COLO829 (cell line): ENCODE measurements around the gene NDUFS1.
"Not testable (repeated sequence)": the region's sequence is repeated elsewhere in the genome, so short reads cannot be mapped to it uniquely, and the experiment has no call there.

Source experiments
- DNase-seq: peaks from one replicate; pipeline ENCODE4 v3.0.0; 2012; ENCODE audit warnings: low spot score

Gene NDUFS1

GRCh38 chr2:206098471-206098870 is 60.8 kb downstream of the NDUFS1 start:
- DNase-seq, result no peak

DNA sequence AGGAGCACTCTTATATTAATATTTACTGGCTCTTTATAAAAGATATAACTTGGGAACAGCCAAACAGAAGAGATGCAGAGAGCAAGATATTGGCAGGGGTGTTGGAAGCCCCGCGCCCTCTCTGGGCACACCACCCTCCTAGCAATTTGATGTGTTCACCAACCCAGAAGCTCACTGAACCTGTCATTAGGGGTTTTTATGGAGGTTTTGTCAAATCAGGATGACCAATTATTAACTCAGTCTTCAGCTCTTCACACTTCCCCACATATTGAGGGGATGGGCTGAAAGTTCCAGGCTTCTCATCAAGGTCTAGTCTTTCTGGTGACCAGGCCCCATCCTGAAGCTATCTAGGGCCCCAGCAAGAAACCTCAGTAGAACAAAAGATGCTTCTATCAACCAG is 62.4 kb downstream of the NDUFS1 start:
- DNase-seq, result no peak

DNA sequence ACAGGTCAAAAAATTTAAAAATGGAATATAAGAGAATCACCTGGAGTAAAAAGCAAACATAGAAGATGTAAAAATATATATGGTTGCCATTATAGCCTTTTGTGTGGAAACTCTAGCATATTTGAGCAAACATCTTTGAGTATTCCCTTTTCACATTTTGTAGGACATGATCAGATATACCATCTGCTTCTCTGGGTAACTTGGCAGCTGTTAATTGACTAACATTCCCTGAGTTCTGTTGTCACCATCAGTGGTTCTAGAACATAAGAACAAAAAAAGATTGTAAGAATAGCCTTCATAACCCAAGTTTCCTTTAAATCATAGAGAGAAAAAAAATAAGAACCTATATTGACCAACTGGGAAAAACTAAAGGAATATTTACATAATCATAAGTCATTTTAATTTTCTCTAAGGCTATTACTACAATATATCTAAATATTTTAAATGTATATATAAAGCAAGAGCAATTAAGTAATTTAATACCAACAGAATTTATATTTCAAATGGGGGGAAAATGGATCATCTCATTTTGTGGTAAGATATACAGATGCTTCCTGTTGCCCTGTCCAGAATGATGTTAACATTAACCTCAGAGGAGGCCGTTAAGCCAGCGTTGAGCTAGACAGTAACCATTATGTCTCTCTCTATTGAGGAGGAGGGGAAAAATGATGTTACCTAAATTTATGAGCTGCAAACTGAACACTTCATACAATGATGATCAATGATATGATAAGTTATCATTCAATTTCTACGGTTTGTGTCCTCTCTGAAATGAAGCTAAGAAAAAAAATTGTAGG is 63.5 kb downstream of the NDUFS1 start:
- no peak for DNase-seq

- no peak for DNase-seq
Observed at GRCh38 chr2:206092297-206092696, 66.9 kb downstream of the NDUFS1 start.

DNA sequence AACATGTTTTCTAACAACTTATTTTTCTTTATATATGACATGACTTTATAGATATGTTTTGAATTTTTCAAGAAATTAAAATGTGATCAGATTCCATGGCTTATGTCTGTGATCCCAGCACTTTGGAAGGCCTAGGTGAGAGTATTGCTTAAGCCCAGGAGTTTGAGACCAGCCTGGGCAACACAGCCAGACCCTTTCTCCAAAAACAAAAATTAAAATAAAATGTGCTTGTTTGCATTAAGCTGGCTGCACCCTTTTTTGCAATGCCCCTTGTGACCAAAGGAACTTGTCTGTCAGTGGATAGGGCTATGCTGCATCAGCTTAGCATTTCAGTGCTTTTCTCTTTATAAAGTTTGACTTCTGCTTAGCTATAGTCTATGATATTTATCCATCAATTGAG is 71.0 kb downstream of the NDUFS1 start:
- no peak for DNase-seq

GRCh38 chr2:206086716-206087350 is 72.4 kb downstream of the NDUFS1 start:
- no peak for DNase-seq

DNA sequence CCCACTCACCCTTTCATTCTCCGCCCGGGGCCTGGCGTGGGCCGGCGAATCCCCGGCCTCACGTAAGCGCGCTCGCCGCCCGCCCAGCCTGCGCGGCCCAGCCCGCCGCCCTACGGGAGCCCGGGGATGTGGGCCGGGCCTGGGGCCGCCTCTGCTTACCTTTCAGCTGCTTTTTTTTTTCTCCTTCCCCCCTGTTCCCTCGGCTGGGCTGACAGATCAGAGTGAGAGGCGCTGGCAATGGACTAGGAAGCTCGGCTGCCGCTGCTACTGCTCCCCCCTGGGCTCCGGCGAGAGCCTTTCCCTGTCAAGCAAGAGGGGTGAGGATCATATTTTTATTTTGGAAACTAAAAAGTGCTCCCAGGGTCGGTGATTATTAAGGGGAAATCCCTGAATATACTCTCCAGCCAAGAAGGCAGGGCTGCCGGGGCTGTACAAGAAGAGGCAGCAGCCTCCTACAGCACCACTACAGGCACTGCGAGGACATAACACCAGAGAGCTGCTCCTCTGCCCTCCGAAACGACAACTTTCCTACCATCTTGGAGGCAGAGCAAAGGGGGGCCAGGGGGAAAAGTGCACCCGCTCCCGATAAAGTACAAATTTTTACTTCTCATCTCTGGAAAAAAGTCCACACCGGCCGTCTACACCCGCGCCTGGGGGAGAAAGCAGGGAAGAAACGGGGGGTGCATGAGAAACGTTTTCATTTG is 73.3 kb downstream of the NDUFS1 start, which contains the start of gene INO80D:
INO80D (minus strand) TSS at position 433 of the 704 bp plus-strand sequence. CDS start 23,158 bp downstream, outside the sequence.
- peak; percentile 64 for DNase-seq

- DNase-seq, result no peak
Observed at GRCh38 chr2:206084870-206085741, 74.1 kb downstream of the NDUFS1 start.

DNA sequence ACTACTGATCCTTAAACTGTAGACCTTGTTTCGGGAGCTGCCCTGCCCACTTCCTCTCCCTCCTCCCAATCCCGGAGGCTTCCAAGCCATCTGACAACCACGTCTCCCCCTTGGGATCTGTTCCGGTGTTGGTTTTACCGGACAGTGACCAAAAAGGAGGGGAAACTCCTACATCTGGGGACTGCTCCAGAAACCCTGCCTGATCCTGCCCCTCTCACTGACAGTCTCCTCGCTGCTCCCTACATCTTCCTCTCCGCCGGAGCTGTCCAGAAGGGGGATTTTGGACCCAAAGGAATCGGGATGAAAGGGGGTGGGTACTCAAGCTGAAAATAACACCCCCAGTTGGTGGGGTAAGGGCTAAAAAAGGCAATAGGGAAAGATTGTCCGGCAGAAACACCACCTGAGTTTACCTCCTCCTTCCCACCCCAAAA is 74.8 kb downstream of the NDUFS1 start:
- peak; percentile 64 for DNase-seq

GRCh38 chr2:206083602-206084438 is 75.4 kb downstream of the NDUFS1 start:
- DNase-seq, result no peak

DNA sequence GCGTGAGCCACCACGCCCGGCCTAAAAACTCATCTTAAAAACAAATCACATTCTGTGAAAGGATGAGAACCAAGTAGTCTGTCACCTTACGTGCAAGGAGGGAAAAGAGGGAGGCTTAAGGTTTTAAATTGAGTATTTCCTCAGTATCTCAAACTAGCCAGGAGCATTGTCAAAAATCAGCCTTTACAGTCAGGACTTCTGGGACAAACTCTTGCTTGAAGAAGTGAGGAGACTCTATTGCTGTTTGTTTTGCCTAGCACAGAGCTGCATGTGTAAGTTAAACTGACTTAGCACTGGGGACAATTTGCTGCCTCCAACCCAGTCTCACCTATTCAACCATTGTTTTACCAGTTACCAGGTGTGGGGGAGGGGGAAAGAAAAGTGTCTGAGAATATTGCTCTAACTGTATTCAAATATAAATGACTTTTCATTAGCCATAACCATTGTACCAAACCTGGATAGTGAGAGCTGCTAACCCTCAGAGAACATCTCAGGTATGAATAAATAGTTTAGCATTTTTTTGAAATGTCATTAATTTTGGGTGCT is 76.9 kb downstream of the NDUFS1 start:
- no peak for DNase-seq

- no peak for DNase-seq
Observed at GRCh38 chr2:206080927-206081326, 78.3 kb downstream of the NDUFS1 start.

DNA sequence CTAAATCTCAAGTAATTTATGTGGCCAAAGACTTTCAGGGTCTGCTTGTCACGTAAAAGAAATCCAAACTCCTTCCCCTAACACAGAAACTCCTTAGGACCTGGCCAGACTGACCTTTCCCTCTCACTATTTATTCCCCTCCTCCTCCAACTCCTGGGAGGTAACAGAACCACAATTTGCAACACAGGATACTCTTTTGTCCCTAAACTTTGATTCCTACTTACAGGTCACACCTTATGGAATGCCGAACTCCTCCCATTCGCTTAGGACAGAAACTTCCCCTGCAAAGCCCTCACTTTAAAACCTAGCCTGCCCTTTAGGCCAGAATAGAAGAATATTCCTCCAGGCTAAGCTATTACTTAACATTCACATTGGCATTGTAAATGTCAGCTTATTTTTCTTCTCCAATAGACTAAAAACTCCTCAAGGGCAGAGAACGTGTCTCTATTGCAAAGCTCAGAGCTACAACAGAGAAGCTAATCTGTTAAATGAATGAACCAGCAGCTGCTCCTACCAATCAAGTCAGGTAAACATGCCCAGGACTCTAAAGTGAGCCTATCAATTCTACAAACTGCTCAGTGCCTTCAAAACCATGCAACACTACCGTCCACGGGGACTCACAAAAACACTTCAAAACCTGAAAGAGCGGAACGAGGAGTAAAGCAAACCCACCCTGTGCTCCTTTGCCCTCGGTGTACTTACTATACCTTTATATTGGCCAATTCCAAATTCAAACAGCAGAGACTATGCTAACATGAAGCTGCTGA is 79.4 kb downstream of the NDUFS1 start:
- no peak for DNase-seq

GRCh38 chr2:206077879-206078278 is 81.4 kb downstream of the NDUFS1 start:
- DNase-seq, result not testable (repeated sequence)

DNA sequence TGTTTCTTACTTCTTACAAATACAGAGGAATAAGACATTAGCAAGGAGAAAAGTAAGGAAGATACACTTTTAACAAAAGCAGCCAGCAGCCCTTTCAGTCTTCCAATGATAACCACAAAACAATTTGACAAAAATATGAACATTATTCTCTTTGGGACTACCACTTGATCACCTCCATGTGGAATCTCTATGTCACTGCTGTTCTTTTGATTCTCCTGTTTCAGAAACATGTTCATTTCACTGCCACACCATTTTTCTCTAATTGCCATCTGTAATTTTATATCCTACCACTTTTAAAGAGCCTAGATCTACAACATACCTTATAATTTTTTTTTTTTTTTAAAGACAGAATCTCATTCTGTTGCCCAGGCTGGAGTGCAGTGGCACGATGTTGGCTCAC is 84.1 kb downstream of the NDUFS1 start:
- no peak for DNase-seq

- no peak for DNase-seq
Observed at GRCh38 chr2:206071807-206072206, 87.4 kb downstream of the NDUFS1 start.

DNA sequence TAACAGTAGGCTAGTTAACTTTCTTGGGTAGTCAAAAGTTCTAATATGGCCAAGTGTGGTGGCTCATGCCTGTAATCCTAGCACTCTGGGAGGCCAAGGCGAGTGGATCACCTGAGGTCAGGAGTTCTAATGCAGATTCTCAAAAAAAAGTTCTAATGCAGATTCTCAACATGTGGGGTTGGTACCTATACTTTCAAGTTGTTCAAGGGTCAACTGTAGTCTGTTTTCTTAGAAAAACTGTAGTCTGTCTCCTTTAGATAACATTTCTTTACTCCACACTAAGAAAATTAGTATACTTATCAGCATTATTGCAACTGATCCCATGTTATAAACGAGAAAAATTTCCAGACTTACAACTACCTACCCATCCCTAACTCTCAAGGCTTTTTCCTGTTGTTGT is 89.8 kb downstream of the NDUFS1 start:
- DNase-seq, result no peak

- DNase-seq, result no peak
Observed at GRCh38 chr2:206068207-206068606, 91.0 kb downstream of the NDUFS1 start.
